Caco-2 (cell line): ENCODE measurements around the gene GRM1. TPM values are rescaled to one million over a fixed set of nuclear protein-coding genes. Genes with fewer than 3 reads are reported as not detected.

Experiments
- BruUV-seq: library from RNA; stranded (reverse); fragments of 400-500 nt; replicated peaks from 2 replicates; lab custom pipeline; 2021; lab: Mats Ljungman, UMichigan
- CTCF ChIA-PET: fragments of 300-600 bp; sonication (Branson Sonifier 250); formaldehyde crosslinking; loops from one replicate; lab custom pipeline; 2022; ENCODE audit warnings: antibody characterized with exemption; lab: Charles Lee
- POLR2A ChIA-PET: fragments of 300-600 bp; sonication (Branson Sonifier 250); formaldehyde crosslinking; loops from one replicate; lab custom pipeline; 2022; ENCODE audit warnings: antibody characterized with exemption; lab: Charles Lee
- DNase-seq, 2 experiments: peaks; one replicate each; pipeline versions ENCODE4 v3.0.0 to v3.0.0-alpha.2; 2020 to 2022
- H3K27me3 ChIP-seq: replicated peaks from 2 replicates; pipeline ENCODE4 v1.6.0; 2011; ENCODE audit warnings: low read length; ENCODE audit not compliant: control insufficient read depth, insufficient read depth
- H3K36me3 ChIP-seq: 2 replicates; pipeline ENCODE4 v1.5.1; 2011; ENCODE audit warnings: low read length; ENCODE audit not compliant: control insufficient read depth, insufficient read depth
- H3K4me1 ChIP-seq: fragments of 250-450 bp; sonication (Bioruptor Pico); 2 replicates; pipeline ENCODE4 v1.5.1; 2020; ENCODE audit warnings: mild to moderate bottlenecking
- H3K4me3 ChIP-seq: 2 replicates; pipeline ENCODE4 v1.5.1; 2011; ENCODE audit warnings: low read depth, mild to moderate bottlenecking, control low read depth, low read length
- H3K9me3 ChIP-seq: fragments of 250-450 bp; sonication (Bioruptor Pico); 2 replicates; pipeline ENCODE4 v1.5.1; 2020; ENCODE audit warnings: mild to moderate bottlenecking, moderate library complexity
- H3K27ac Mint-ChIP-seq: one replicate; pipeline ENCODE4 v1.8.0; 2022; ENCODE audit warnings: mixed read lengths; ENCODE audit not compliant: unreplicated experiment
- H3K27me3 Mint-ChIP-seq: one replicate; pipeline ENCODE4 v1.8.0; 2022; ENCODE audit warnings: mixed read lengths; ENCODE audit not compliant: insufficient read depth, unreplicated experiment
- H3K36me3 Mint-ChIP-seq: one replicate; pipeline ENCODE4 v1.8.0; 2022; ENCODE audit warnings: mild to moderate bottlenecking, mixed read lengths; ENCODE audit not compliant: insufficient read depth, unreplicated experiment
- H3K4me1 Mint-ChIP-seq: one replicate; pipeline ENCODE4 v1.8.0; 2022; ENCODE audit warnings: low read depth, mixed read lengths; ENCODE audit not compliant: unreplicated experiment
- H3K4me3 Mint-ChIP-seq: one replicate; pipeline ENCODE4 v1.8.0; 2022; ENCODE audit warnings: mild to moderate bottlenecking, moderate library complexity, mixed read lengths; ENCODE audit not compliant: unreplicated experiment
- H3K9me3 Mint-ChIP-seq: one replicate; pipeline ENCODE4 v1.8.0; 2022; ENCODE audit warnings: mixed read lengths; ENCODE audit not compliant: unreplicated experiment
- intact Hi-C: fragments of 100-400 bp; cut with micrococcal nuclease; formaldehyde crosslinking; loops from one replicate; pipeline ENCODE4 v1.10.0; 2022; ENCODE audit not compliant: unreplicated experiment
- total RNA-seq: library from RNA; stranded (reverse); gene quantifications from 2 replicates; pipeline ENCODE4 v1.2.3, GENCODE V29; 2022
- TF ChIP-seq, protein P1 (sequence below), 2 experiments: fragments of 200-600 bp in 1 of 2; IDR thresholded peaks; 1 replicate in 1 of 2; 2 replicates in 1 of 2; pipeline versions ENCODE4 v1.5.1 to v1.8.0; 2011 to 2022; ENCODE audit warnings: antibody characterized with exemption in 1 of 2, control low read depth in 1 of 2, inconsistent platforms in 1 of 2, low read depth in 1 of 2, low read length in 1 of 2, mild to moderate bottlenecking in 1 of 2, moderate library complexity in 1 of 2; ENCODE audit not compliant: insufficient read depth in 1 of 2, severe bottlenecking in 1 of 2, unreplicated experiment in 1 of 2

GRM1 gene
- total RNA-seq, 1 experiment from 2014 or later, result not detected

GRCh38 chr6:146154197-146154596, 125.3 kb downstream of the GRM1 start:
- no peaks in the 10 kb centered on the region for H3K4me1 Mint-ChIP-seq
- DNase-seq, result no peak
- POLR2A ChIA-PET, result no interaction called here
- no peaks in the 10 kb centered on the region for H3K9me3 Mint-ChIP-seq
- H3K36me3 ChIP-seq, result no peaks in the 10 kb centered on the region
- intact Hi-C loops, result no loop called here
- peaks cover 9% of the 10 kb centered on the region for H3K27me3 Mint-ChIP-seq
- H3K4me1 ChIP-seq, result no peaks in the 10 kb centered on the region
- BruUV-seq, result no TSS peak
- H3K9me3 ChIP-seq, result no peaks in the 10 kb centered on the region
- no peak overlapping the region for H3K4me3 ChIP-seq
- H3K36me3 Mint-ChIP-seq, result no peaks in the 10 kb centered on the region
- TF ChIP-seq, protein P1, sequence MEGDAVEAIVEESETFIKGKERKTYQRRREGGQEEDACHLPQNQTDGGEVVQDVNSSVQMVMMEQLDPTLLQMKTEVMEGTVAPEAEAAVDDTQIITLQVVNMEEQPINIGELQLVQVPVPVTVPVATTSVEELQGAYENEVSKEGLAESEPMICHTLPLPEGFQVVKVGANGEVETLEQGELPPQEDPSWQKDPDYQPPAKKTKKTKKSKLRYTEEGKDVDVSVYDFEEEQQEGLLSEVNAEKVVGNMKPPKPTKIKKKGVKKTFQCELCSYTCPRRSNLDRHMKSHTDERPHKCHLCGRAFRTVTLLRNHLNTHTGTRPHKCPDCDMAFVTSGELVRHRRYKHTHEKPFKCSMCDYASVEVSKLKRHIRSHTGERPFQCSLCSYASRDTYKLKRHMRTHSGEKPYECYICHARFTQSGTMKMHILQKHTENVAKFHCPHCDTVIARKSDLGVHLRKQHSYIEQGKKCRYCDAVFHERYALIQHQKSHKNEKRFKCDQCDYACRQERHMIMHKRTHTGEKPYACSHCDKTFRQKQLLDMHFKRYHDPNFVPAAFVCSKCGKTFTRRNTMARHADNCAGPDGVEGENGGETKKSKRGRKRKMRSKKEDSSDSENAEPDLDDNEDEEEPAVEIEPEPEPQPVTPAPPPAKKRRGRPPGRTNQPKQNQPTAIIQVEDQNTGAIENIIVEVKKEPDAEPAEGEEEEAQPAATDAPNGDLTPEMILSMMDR (IDR thresholded peaks at IDR 0.05; ENCODE audit: insufficient read depth in 1 of 2, low read depth in 1 of 2, low read length in 1 of 2, severe bottlenecking in 1 of 2, unreplicated experiment in 1 of 2), result no peak
- CTCF ChIA-PET, result no interaction called here
- H3K4me3 Mint-ChIP-seq, result no peak overlapping the region
- H3K27ac Mint-ChIP-seq, result no peak overlapping the region
- H3K27me3 ChIP-seq, result no peaks in the 10 kb centered on the region

DNA sequence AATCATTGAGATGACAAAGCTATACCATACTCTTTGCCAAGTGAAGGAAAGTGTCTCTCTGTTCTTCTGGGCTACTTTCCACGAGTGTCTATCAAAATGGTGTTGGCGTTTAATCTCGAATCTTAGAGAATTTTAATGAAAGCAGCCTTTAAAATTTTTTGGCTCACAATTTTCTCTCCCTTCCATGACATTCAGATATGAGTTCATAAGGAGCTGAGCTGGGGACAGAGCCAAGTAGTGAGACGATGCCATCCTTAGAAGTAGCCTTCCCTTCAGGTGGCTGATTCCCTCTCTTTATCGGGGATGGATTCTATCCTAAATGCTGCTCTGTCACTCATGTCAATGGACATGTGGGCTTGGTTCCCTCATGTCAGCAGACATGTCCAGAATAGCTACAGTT, 132.8 kb downstream of the GRM1 start:
- intact Hi-C loops, result no loop called here

DNA sequence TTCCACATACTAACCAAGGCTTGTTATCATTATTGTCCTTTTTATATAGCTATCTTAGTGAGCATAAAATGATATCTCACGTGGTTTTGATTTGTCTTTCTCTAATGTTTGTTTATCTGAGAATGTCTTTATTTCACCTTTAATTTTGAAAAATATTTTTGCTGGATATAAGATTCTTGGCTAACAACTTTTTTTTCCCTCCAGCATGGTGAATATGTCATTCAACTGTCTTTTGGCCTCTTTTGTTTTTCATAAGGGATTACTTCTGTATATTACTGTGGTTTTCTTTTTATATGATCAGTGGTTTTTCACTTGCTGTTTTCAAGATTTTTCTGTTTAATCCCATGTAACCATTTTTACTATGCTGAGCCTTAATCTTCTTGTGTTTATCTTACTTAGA, 141.0 kb downstream of the GRM1 start:
- TF ChIP-seq, protein P1 (IDR thresholded peaks at IDR 0.05; ENCODE audit: insufficient read depth in 1 of 2, low read depth in 1 of 2, low read length in 1 of 2, severe bottlenecking in 1 of 2, unreplicated experiment in 1 of 2), result no peak
- Histone ChIP-seq H3K9me3 (no peaks in the 10 kb centered on the region), H3K36me3 (no peaks in the 10 kb centered on the region), H3K27me3 (no peaks in the 10 kb centered on the region), H3K4me1 (no peaks in the 10 kb centered on the region), H3K4me3 (no peak overlapping the region)
- no peak overlapping the region for H3K27ac Mint-ChIP-seq
- H3K4me1 Mint-ChIP-seq, result no peaks in the 10 kb centered on the region
- H3K4me3 Mint-ChIP-seq, result no peak overlapping the region
- CTCF ChIA-PET, result no interaction called here
- POLR2A ChIA-PET, result no interaction called here
- DNase-seq, result no peak
- H3K36me3 Mint-ChIP-seq, result no peaks in the 10 kb centered on the region
- intact Hi-C loops, result no loop called here
- peaks cover 5% of the 10 kb centered on the region for H3K27me3 Mint-ChIP-seq
- no peaks in the 10 kb centered on the region for H3K9me3 Mint-ChIP-seq
- no TSS peak for BruUV-seq

More for the DNA sequence above, 132.8 kb downstream of the GRM1 start:
- TF ChIP-seq, protein P1 (IDR thresholded peaks at IDR 0.05; ENCODE audit: insufficient read depth in 1 of 2, low read depth in 1 of 2, low read length in 1 of 2, severe bottlenecking in 1 of 2, unreplicated experiment in 1 of 2), result no peak
- Histone ChIP-seq H3K4me3 (no peak overlapping the region), H3K36me3 (no peaks in the 10 kb centered on the region), H3K27me3 (no peaks in the 10 kb centered on the region), H3K4me1 (no peaks in the 10 kb centered on the region), H3K9me3 (no peaks in the 10 kb centered on the region)
- Mint-ChIP-seq H3K4me3 (no peak overlapping the region), H3K9me3 (no peaks in the 10 kb centered on the region), H3K4me1 (no peaks in the 10 kb centered on the region), H3K27ac (no peak overlapping the region), H3K27me3 (peaks cover 6% of the 10 kb centered on the region), H3K36me3 (no peaks in the 10 kb centered on the region)
- POLR2A ChIA-PET, result no interaction called here
- BruUV-seq, result no TSS peak
- DNase-seq, result no peak
- CTCF ChIA-PET, result no interaction called here
